Prostate gland (tissue), 2 donors: Measurements from ENCODE around the gene EPS15. TPM values are rescaled to one million over a fixed set of nuclear protein-coding genes. Genes with fewer than 3 reads are reported as not detected.
A peak's percentile ranks its signal among the peaks of the same experiment; 100 is the strongest.

Source experiments
- DNase-seq: peaks from one replicate; pipeline ENCODE4 v3.0.0-alpha.2; 2019; ENCODE audit warnings: low spot score
- H3K27ac ChIP-seq, 2 donors: fragments of 200-600 bp; sonication (generic); 2 replicates each; pipeline ENCODE4 v1.5.1; 2017 to 2019
- H3K27me3 ChIP-seq: fragments of 200-600 bp; sonication (generic); replicated peaks from 2 replicates; pipeline ENCODE4 v1.5.1; 2019; ENCODE audit not compliant: insufficient read depth
- H3K36me3 ChIP-seq, 2 donors: fragments of 200-600 bp; sonication (generic); 1 replicate in 1 of 2; 2 replicates in 1 of 2; pipeline versions ENCODE4 v1.5.1 to v1.8.1; 2017 to 2019
- H3K4me1 ChIP-seq: fragments of 200-600 bp; sonication (generic); replicated peaks from 2 replicates; pipeline ENCODE4 v1.5.1; 2019
- H3K4me3 ChIP-seq, 2 donors: fragments of 200-600 bp; sonication (generic); 2 replicates each; pipeline ENCODE4 v1.5.1; 2017 to 2019
- H3K9me3 ChIP-seq: fragments of 200-600 bp; sonication (generic); 2 replicates; pipeline ENCODE4 v1.5.1; 2017
- POLR2A ChIP-seq: fragments of 450-650 bp; IDR thresholded peaks from one replicate; pipeline ENCODE4 v1.6.1; 2016; ENCODE audit warnings: antibody characterized with exemption, mild to moderate bottlenecking
- POLR2AphosphoS5 ChIP-seq: sonication (generic); formaldehyde crosslinking; IDR thresholded peaks from one replicate; pipeline ENCODE4 v1.6.1; 2017; ENCODE audit warnings: antibody characterized with exemption
- WGBS: methylation state at CpG from one replicate; pipeline ENCODE4 v1.1.5; 2018; 5-methylcytosine and 5-hydroxymethylcytosine counted together
- intact Hi-C: fragments of 100-400 bp; cut with DNase I; formaldehyde crosslinking; loops from one replicate; pipeline ENCODE4 v1.14.2; 2022
- total RNA-seq, 2 donors: library from RNA; depleted of rRNA; stranded (reverse); fragments of >200 nt; gene quantifications; one replicate each; pipeline ENCODE4 v1.1.0, GENCODE V29; 2016
- TF ChIP-seq, protein P1 (sequence below), 4 experiments: fragments of 200-600 bp in 2 of 4; fragments of 450-650 bp in 2 of 4; sonication (generic) in 2 of 4; IDR thresholded peaks; 1 replicate in 3 of 4; 2 replicates in 1 of 4; pipeline ENCODE4 v1.5.1; 2016 to 2019; ENCODE audit warnings: antibody characterized with exemption in 4 of 4, mild to moderate bottlenecking in 2 of 4, moderate library complexity in 2 of 4

The EPS15 gene
- total RNA-seq, 2 donors from 2014 or later: 62.4 to 70.4 TPM

DNA sequence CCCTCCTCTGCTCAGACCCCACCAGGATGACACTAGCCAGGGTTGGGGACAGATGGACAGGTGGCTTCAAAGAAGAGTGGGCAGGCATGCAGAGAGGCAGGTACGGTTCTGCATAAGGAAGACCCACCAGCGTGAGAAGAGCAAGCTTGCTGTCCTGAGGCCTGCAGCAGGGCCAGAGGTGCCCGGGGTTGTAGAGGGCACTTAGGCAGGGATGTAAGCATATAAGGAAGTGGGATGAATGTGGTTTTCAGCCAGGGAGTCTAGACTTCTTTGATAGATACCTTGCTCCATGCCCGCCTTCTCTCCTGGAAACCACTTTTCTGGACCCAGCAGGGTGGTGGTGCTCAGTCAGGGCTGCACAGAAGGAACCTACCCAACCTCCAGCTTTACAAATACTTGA, 190.1 kb downstream of the EPS15 start:
- H3K27ac ChIP-seq: peak overlapping the region; percentile 78 to 88
- H3K27me3 ChIP-seq: no peaks in the 10 kb centered on the region
- H3K9me3 ChIP-seq: no peaks in the 10 kb centered on the region
- no peaks in the 10 kb centered on the region for H3K4me1 ChIP-seq
- whole genome bisulfite sequencing: 84% methylated on average over 4 of the region's 4 CpGs
- DNase-seq: no peak
- H3K4me3 ChIP-seq: no peak overlapping the region
- H3K36me3 ChIP-seq: no peaks in the 10 kb centered on the region
- intact Hi-C loops: no loop called here
- TF ChIP-seq POLR2A: no peak
- TF ChIP-seq, protein P1, sequence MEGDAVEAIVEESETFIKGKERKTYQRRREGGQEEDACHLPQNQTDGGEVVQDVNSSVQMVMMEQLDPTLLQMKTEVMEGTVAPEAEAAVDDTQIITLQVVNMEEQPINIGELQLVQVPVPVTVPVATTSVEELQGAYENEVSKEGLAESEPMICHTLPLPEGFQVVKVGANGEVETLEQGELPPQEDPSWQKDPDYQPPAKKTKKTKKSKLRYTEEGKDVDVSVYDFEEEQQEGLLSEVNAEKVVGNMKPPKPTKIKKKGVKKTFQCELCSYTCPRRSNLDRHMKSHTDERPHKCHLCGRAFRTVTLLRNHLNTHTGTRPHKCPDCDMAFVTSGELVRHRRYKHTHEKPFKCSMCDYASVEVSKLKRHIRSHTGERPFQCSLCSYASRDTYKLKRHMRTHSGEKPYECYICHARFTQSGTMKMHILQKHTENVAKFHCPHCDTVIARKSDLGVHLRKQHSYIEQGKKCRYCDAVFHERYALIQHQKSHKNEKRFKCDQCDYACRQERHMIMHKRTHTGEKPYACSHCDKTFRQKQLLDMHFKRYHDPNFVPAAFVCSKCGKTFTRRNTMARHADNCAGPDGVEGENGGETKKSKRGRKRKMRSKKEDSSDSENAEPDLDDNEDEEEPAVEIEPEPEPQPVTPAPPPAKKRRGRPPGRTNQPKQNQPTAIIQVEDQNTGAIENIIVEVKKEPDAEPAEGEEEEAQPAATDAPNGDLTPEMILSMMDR (IDR thresholded peaks at IDR 0.05): no peak
- no peak for TF ChIP-seq POLR2AphosphoS5

DNA sequence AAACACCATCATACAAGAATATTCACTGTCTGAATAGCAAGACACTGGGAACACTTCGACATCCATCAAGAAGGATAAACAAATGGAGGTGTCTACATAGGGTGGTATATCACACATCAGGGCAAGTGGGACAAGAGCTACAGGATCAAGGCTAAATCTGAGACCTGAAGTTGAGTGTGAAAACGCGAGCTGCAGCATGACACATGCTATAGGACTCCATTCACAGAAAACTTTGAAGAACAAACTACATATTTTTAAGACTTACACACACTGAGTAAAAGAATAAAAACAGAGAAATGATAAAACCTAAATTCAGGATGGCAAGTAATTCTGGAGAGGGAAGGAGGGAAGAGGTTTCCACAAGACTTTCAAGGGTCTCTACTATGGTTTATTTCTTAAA, 190.8 kb downstream of the EPS15 start:
- intact Hi-C loops: no loop called here

DNA sequence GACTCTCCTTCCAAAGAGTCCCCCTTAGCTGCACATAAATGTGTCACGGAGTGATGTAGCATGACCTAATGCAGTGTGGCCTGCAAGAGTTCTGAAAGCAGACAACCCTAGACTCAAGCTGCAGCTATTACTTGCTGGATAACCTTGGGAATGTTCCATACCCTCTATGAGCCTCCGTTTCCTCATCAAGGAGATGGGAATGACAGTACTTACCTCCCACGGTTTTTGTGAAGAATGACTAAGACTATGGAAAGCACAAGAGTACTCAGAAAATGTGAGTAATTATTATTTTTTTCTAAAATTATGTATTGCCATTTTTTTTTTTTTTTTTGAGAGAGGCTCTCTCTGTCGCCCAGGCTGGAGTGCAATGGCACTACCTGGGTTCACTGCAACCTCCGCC, 191.7 kb downstream of the EPS15 start:
- no peak for DNase-seq
- no peaks in the 10 kb centered on the region for H3K9me3 ChIP-seq
- intact Hi-C loops: no loop called here
- 89% methylated on average over 5 of the region's 5 CpGs for WGBS
- no peak overlapping the region for H3K27ac ChIP-seq
- no peaks in the 10 kb centered on the region for H3K27me3 ChIP-seq
- no peaks in the 10 kb centered on the region for H3K36me3 ChIP-seq
- TF ChIP-seq POLR2A (no peak), POLR2AphosphoS5 (no peak)
- TF ChIP-seq, protein P1 (IDR thresholded peaks at IDR 0.05): no peak
- no peak overlapping the region for H3K4me3 ChIP-seq
- no peaks in the 10 kb centered on the region for H3K4me1 ChIP-seq

More for the DNA sequence above, 190.8 kb downstream of the EPS15 start:
- DNase-seq: no peak
- no peaks in the 10 kb centered on the region for H3K36me3 ChIP-seq
- no peaks in the 10 kb centered on the region for H3K4me1 ChIP-seq
- WGBS: 86% methylated on average over 3 of the region's 3 CpGs
- H3K27ac ChIP-seq: peak overlapping the region in 1 of 2 donors; percentile 88
- H3K27me3 ChIP-seq: no peaks in the 10 kb centered on the region
- TF ChIP-seq, protein P1 (IDR thresholded peaks at IDR 0.05): no peak
- TF ChIP-seq POLR2AphosphoS5 (no peak), POLR2A (no peak)
- no peaks in the 10 kb centered on the region for H3K9me3 ChIP-seq
- H3K4me3 ChIP-seq: no peak overlapping the region

DNA sequence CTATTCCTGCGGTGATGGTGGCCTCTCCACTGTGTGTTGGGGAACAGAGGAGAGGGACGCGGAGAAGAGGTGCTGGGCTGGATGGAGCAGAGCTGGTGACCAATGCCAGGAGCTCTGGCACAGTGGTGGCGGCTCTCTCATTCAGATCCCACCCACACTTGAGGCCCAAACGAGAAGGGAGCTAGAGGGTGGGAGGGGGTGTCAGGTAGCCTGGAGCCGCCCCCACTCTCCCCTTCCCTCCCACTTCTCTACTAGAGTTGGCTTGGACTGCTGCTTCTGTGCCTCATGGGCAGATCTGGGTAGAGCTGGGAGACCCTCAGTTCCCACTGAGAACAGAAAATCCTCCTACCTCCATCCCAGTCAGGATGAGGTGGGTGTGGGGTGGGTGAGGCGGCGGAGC, 192.2 kb downstream of the EPS15 start:
- Histone ChIP-seq H3K9me3 (no peaks in the 10 kb centered on the region), H3K4me1 (no peaks in the 10 kb centered on the region), H3K27ac (no peak overlapping the region), H3K27me3 (no peaks in the 10 kb centered on the region), H3K4me3 (no peak overlapping the region), H3K36me3 (no peaks in the 10 kb centered on the region)
- WGBS: 83% methylated on average over 8 of the region's 8 CpGs
- TF ChIP-seq POLR2AphosphoS5: no peak
- TF ChIP-seq, protein P1 (IDR thresholded peaks at IDR 0.05): no peak
- DNase-seq: no peak
- intact Hi-C loops: no loop called here

DNA sequence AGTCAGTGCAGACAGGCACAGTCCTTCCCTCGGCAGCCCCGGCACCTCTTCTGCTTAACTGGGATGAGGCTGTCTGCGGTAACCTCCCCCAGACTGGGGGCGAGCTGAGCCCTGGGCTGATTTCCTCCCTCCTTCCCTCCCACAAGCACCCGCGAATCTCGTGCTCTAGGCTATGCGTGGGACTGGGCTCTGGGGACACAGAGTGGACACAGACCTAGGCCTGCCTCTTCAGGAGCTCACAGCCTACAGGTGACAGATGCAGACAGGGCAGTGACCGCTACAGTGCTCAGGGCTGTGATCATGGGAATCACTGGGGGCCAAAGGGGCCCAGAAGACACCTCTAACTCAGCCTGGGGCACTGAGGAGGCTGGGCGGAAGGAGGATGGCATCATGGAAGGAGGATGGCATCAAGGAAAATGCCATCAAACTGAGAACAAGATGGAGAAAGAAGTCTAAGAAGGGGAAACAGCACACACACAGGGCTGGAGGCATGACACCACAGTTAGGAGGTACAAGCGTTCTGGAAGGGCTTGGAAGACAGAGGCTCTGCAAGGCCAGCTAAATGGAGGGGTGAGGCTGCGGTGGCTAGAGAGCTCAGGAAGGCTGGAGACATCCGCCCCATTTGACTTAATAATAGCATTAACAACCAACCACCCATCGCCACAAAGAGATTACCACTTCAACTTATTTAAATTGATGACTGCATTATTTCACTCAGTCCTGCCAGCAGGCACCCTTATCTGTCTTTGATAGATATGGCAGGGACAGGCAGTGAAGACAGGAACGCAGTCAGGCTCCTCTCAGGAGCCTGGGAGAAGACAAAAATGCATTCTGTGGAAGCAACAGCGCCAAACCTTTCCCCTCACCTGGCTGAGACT, 192.9 kb downstream of the EPS15 start:
- Histone ChIP-seq H3K27me3 (no peaks in the 10 kb centered on the region), H3K9me3 (no peaks in the 10 kb centered on the region), H3K4me1 (no peaks in the 10 kb centered on the region), H3K27ac (no peak overlapping the region), H3K4me3 (no peak overlapping the region), H3K36me3 (no peaks in the 10 kb centered on the region)
- no peak for DNase-seq
- intact Hi-C loops: no loop called here
- 93% methylated on average over 16 of the region's 16 CpGs for WGBS
- TF ChIP-seq, protein P1 (IDR thresholded peaks at IDR 0.05): no peak
- TF ChIP-seq POLR2A (no peak), POLR2AphosphoS5 (no peak)
